Tibial nerve (tissue), 4 donors: ENCODE results near the gene NAIF1.

Experiments
- CTCF ChIP-seq, 5 experiments: fragments of 200-600 bp in 3 of 5; fragments of 450-650 bp in 2 of 5; sonication (generic) in 3 of 5; IDR thresholded peaks; one replicate each; pipeline ENCODE4 v1.5.1; 2016 to 2019; ENCODE audit warnings: antibody characterized with exemption in 5 of 5, mild to moderate bottlenecking in 3 of 5, moderate library complexity in 2 of 5
- EP300 ChIP-seq, 2 donors: sonication (generic); formaldehyde crosslinking; IDR thresholded peaks; one replicate each; pipeline ENCODE4 v1.6.1; 2017; ENCODE audit warnings: antibody characterized with exemption in 2 of 2, mild to moderate bottlenecking in 1 of 2
- POLR2A ChIP-seq, 2 donors: fragments of 450-650 bp; IDR thresholded peaks; one replicate each; pipeline ENCODE4 v1.6.1; 2017; ENCODE audit warnings: antibody characterized with exemption in 2 of 2, mild to moderate bottlenecking in 2 of 2, moderate library complexity in 2 of 2

- TF ChIP-seq CTCF (IDR thresholded peaks at IDR 0.05) (no peak), POLR2A (IDR thresholded peaks at IDR 0.05) (no peak), EP300 (IDR thresholded peaks at IDR 0.05) (no peak)
Measured at GRCh38 chr9:128113526-128114325, 46.6 kb upstream of the NAIF1 start.
